HCT116 (cell line): ENCODE measurements around the gene MED27.

Experiments used
- ATF3 ChIP-seq: IDR thresholded peaks from 2 replicates; pipeline ENCODE4 v1.6.1; 2012
- CTCF ChIP-seq, 3 experiments: fragments of 200-600 bp in 1 of 3; sonication (generic) in 1 of 3; IDR thresholded peaks in 2 of 3; conservative IDR thresholded peaks in 1 of 3; 2 replicates each; pipeline ENCODE4 v1.5.1; 2012 to 2017; ENCODE audit warnings: low read depth in 2 of 3, low read length in 2 of 3, antibody characterized with exemption in 1 of 3, borderline replicate concordance in 1 of 3, control low read depth in 1 of 3, mild to moderate bottlenecking in 1 of 3, mixed read lengths in 1 of 3, mixed run types in 1 of 3, moderate library complexity in 1 of 3; ENCODE audit not compliant: insufficient read depth in 1 of 3
- EZH2 ChIP-seq: fragments of 200-600 bp; sonication (generic); IDR thresholded peaks from 2 replicates; pipeline ENCODE4 v1.6.1; 2017; ENCODE audit warnings: antibody characterized with exemption, mixed run types
- JUND ChIP-seq: IDR thresholded peaks from 2 replicates; pipeline ENCODE4 v1.6.1; 2012
- MAX ChIP-seq: IDR thresholded peaks from 2 replicates; pipeline ENCODE4 v1.6.1; 2012
- POLR2A ChIP-seq: IDR thresholded peaks from 2 replicates; pipeline ENCODE4 v1.7.0; 2011; ENCODE audit warnings: borderline replicate concordance; ENCODE audit not compliant: insufficient read depth, insufficient read length; ENCODE audit errors: extremely low read depth
- POLR2AphosphoS5 ChIP-seq: IDR thresholded peaks from 2 replicates; pipeline ENCODE4 v1.6.1; 2011; ENCODE audit warnings: mild to moderate bottlenecking, low read depth, low read length, moderate library complexity
- RAD21 ChIP-seq: IDR thresholded peaks from 2 replicates; pipeline ENCODE4 v1.6.1; 2012; ENCODE audit warnings: low read depth, mild to moderate bottlenecking
- REST ChIP-seq: IDR thresholded peaks from 2 replicates; pipeline ENCODE4 v1.6.1; 2012; ENCODE audit warnings: low read depth
- TCF7L2 ChIP-seq: IDR thresholded peaks from 2 replicates; pipeline ENCODE4 v1.7.0; 2011; ENCODE audit warnings: borderline replicate concordance, inconsistent platforms; ENCODE audit not compliant: insufficient read depth, insufficient read length; ENCODE audit errors: extremely low read depth
- ZFX ChIP-seq: fragments of 450-650 bp; IDR thresholded peaks from 2 replicates; pipeline ENCODE4 v1.6.1; 2017

DNA sequence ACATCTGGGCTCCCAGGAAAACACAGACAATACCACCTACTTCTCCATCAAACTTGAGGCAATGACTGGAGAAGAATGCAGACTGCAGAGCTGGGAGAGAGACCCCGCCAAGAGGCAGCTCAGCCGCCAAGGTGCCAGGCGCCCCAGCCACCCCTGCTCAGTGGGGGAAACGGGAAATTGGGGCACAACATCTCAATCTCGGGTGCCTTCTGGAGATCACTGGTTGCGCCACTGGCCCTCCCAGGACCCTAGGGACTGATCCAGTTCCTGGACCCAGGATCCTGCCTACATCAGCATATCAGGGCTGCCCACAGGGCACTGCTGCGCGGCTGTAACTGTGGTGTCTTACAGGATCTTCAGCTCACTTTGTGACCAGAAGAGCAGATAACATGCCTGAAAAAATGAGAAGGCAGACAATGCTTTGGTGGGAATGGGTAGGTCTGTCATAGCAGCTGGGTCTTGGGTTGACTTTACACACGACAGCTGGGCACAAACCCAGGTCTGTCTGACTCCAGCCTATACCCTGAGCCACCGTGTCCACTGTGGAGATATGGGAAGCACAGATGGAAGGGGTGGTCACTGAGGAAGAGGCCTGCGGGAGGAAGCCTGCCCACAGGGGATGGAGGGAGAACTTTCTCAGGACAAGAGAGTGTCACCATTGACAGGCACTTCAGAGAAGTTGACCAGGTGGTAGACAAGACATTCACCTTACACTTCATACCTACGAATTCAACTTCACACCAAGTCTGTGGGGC is 204.6 kb downstream of the MED27 start:
- no peak for TF ChIP-seq POLR2A
- no peak for TF ChIP-seq CTCF (IDR thresholded peaks at IDR 0.05 in 2 of 3, conservative IDR thresholded peaks at IDR 0.05 in 1 of 3; ENCODE audit: borderline replicate concordance in 1 of 3, insufficient read depth in 1 of 3, low read depth in 2 of 3, low read length in 2 of 3)
- TF ChIP-seq RAD21, result no peak
- TF ChIP-seq TCF7L2, result no peak
- no peak for TF ChIP-seq JUND
- no peak for TF ChIP-seq EZH2
- no peak for TF ChIP-seq REST
- TF ChIP-seq ZFX, result no peak
- no peak for TF ChIP-seq POLR2AphosphoS5
- TF ChIP-seq MAX, result no peak
- no peak for TF ChIP-seq ATF3
